Mesothelial cell of epicardium (in vitro differentiated cells): ENCODE results near the gene GABRB2. TPM values are rescaled to one million over a fixed set of nuclear protein-coding genes. Genes with fewer than 3 reads are reported as not detected.

Source experiments
- DNase-seq, 2 experiments: peaks; one replicate each; pipeline ENCODE4 v3.0.0; 2021; ENCODE audit warnings: low spot score in 2 of 2; ENCODE audit not compliant: unreplicated experiment in 2 of 2
- H3K27ac Mint-ChIP-seq: 2 replicates; pipeline ENCODE4 v1.8.0; 2021; ENCODE audit warnings: mixed read lengths
- H3K27me3 Mint-ChIP-seq: 2 replicates; pipeline ENCODE4 v1.8.0; 2021; ENCODE audit warnings: low read depth, mixed read lengths
- H3K36me3 Mint-ChIP-seq: 2 replicates; pipeline ENCODE4 v1.8.0; 2021; ENCODE audit warnings: mixed read lengths
- H3K4me1 Mint-ChIP-seq: 2 replicates; pipeline ENCODE4 v1.8.0; 2021; ENCODE audit warnings: mixed read lengths
- H3K4me3 Mint-ChIP-seq: 2 replicates; pipeline ENCODE4 v1.8.0; 2021; ENCODE audit warnings: mild to moderate bottlenecking, moderate library complexity, mixed read lengths
- H3K9me3 Mint-ChIP-seq: 2 replicates; pipeline ENCODE4 v1.8.0; 2021; ENCODE audit warnings: mixed read lengths
- CTCF ChIP-seq: fragments of 200-600 bp; sonication (generic); IDR thresholded peaks from one replicate; pipeline ENCODE4 v1.5.0; 2021; ENCODE audit warnings: antibody characterized with exemption; ENCODE audit not compliant: unreplicated experiment
- total RNA-seq: library from RNA; stranded (reverse); gene quantifications from 3 replicates; pipeline ENCODE4 v1.2.1, GENCODE V29; 2021

The GABRB2 gene
- total RNA-seq, 1 donor from 2014 or later: 0.76 TPM

- TF ChIP-seq CTCF: no peak
- Mint-ChIP-seq H3K4me1 (no peaks in the 10 kb centered on the region), H3K4me3 (no peak overlapping the region), H3K36me3 (no peaks in the 10 kb centered on the region), H3K9me3 (no peaks in the 10 kb centered on the region), H3K27me3 (peaks cover 2% of the 10 kb centered on the region), H3K27ac (no peak overlapping the region)
- no peak for DNase-seq
Observed at GRCh38 chr5:161414037-161414436, 132.5 kb downstream of the GABRB2 start.

GRCh38 chr5:161412792-161413191 is 133.7 kb downstream of the GABRB2 start:
- no peaks in the 10 kb centered on the region for H3K4me1 Mint-ChIP-seq
- TF ChIP-seq CTCF: no peak
- DNase-seq: no peak
- no peaks in the 10 kb centered on the region for H3K27me3 Mint-ChIP-seq
- no peaks in the 10 kb centered on the region for H3K36me3 Mint-ChIP-seq
- no peak overlapping the region for H3K4me3 Mint-ChIP-seq
- no peak overlapping the region for H3K27ac Mint-ChIP-seq
- no peaks in the 10 kb centered on the region for H3K9me3 Mint-ChIP-seq

- no peak overlapping the region for H3K27ac Mint-ChIP-seq
- no peaks in the 10 kb centered on the region for H3K36me3 Mint-ChIP-seq
Observed at GRCh38 chr5:161411156-161411555, 135.4 kb downstream of the GABRB2 start.

GRCh38 chr5:161410640-161411039 is 135.9 kb downstream of the GABRB2 start:
- H3K36me3 Mint-ChIP-seq: no peaks in the 10 kb centered on the region
- H3K27ac Mint-ChIP-seq: no peak overlapping the region
- peaks cover 11% of the 10 kb centered on the region for H3K4me1 Mint-ChIP-seq
- no peaks in the 10 kb centered on the region for H3K9me3 Mint-ChIP-seq
- TF ChIP-seq CTCF: no peak
- H3K4me3 Mint-ChIP-seq: no peak overlapping the region
- no peaks in the 10 kb centered on the region for H3K27me3 Mint-ChIP-seq
- no peak for DNase-seq

More at GRCh38 chr5:161411156-161411555, 135.4 kb downstream of the GABRB2 start:
- no peak overlapping the region for H3K4me3 Mint-ChIP-seq
- TF ChIP-seq CTCF: no peak
- DNase-seq: no peak
- no peaks in the 10 kb centered on the region for H3K9me3 Mint-ChIP-seq
- no peaks in the 10 kb centered on the region for H3K27me3 Mint-ChIP-seq
- H3K4me1 Mint-ChIP-seq: peaks cover 11% of the 10 kb centered on the region

GRCh38 chr5:161409471-161409870 is 137.1 kb downstream of the GABRB2 start:
- Mint-ChIP-seq H3K4me3 (no peak overlapping the region), H3K27ac (no peak overlapping the region), H3K36me3 (no peaks in the 10 kb centered on the region), H3K4me1 (peaks cover 11% of the 10 kb centered on the region), H3K9me3 (no peaks in the 10 kb centered on the region), H3K27me3 (no peaks in the 10 kb centered on the region)
- no peak for TF ChIP-seq CTCF
- DNase-seq: no peak

GRCh38 chr5:161406880-161407279 is 139.6 kb downstream of the GABRB2 start:
- peak overlapping the region; percentile 84 for H3K27ac Mint-ChIP-seq

More at GRCh38 chr5:161406880-161407279, 139.6 kb downstream of the GABRB2 start:
- H3K4me3 Mint-ChIP-seq: no peak overlapping the region
- H3K4me1 Mint-ChIP-seq: peaks cover 11% of the 10 kb centered on the region
- TF ChIP-seq CTCF: no peak
- H3K36me3 Mint-ChIP-seq: no peaks in the 10 kb centered on the region
- no peaks in the 10 kb centered on the region for H3K9me3 Mint-ChIP-seq
- DNase-seq: no peak
- H3K27me3 Mint-ChIP-seq: no peaks in the 10 kb centered on the region
